Measurements from ENCODE around the gene STS.
A peak's percentile ranks its signal among the peaks of the same experiment; 100 is the strongest.

The STS gene, protein sequence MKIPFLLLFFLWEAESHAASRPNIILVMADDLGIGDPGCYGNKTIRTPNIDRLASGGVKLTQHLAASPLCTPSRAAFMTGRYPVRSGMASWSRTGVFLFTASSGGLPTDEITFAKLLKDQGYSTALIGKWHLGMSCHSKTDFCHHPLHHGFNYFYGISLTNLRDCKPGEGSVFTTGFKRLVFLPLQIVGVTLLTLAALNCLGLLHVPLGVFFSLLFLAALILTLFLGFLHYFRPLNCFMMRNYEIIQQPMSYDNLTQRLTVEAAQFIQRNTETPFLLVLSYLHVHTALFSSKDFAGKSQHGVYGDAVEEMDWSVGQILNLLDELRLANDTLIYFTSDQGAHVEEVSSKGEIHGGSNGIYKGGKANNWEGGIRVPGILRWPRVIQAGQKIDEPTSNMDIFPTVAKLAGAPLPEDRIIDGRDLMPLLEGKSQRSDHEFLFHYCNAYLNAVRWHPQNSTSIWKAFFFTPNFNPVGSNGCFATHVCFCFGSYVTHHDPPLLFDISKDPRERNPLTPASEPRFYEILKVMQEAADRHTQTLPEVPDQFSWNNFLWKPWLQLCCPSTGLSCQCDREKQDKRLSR

GRCh38 chrX:7147413-7147977 is at the start of gene STS:
Gene STS, plus strand, starts transcription at chrX:7147712. Its CDS starts 105,488 bp downstream, at chrX:7253200.
- DNase-seq, result peak; percentile 51

DNA sequence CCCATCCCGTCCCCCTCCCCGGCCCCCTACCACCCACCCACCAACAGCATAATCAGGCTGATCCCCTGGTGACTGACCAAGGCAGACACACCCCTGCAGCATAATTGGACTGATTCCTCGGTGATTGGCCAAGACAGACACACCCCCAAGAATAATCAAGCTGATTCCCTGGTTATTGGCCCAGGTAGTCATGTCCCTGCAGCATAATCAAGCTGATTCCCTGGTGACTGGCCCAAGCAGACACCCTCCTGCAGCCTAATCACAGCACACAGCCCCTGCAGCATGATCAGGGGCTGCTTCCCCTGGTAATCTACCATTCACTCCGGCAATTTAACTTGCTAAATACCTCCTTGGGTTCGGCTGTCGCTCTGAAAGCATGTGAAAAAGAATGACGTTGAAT is 47.5 kb upstream of the STS start:
- DNase-seq, result no peak

- DNase-seq, result no peak
These were observed 45.4 kb upstream of the STS start for GRCh38 chrX:7102119-7102518.

- DNase-seq, result no peak
These were observed 40.9 kb upstream of the STS start for GRCh38 chrX:7106649-7107048.

DNA sequence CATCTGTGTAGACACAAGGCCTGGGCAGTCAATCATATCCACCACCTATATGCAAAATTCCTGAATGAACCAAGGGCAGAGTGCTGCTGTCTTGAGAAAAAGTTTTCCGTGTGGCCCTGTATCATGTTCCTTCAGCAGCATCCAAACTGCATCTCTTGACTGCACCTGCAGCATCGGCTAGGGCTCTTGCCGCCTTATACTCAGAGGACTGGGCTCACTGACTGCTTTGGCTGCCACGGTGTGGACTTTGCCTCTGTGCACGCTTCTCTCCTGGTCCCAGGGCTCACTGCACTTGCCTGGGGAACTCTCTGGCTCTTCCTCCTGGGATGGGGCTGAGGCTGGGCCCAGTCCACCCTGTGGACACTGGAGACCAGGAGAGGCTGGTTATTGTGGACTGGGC is 39.5 kb upstream of the STS start:
- no peak for DNase-seq

DNA sequence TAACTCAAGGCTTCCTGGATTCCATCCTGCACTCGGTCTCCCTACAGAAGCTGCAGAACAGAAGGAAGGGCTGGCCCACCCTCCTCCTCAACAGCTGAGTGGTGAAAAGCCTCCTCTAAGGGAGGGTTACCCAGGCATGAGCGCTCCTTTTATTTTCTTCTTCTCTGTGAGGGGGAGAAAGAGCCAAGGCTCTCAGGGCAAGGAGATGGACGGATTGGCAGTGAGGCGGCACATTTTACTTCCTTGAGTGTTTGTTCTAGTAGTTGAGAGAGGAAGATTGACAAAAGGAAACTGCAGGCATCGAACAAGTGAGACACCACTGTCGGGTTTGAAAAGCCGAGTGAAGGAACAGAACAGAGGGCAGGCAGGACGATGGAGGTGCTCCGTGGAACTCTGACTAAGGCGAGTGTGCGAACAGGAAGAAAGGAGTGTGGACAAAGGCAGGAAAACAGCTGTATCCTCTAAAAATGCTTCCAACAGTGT is 38.4 kb upstream of the STS start:
- no peak for DNase-seq

- no peak for DNase-seq
These were observed 37.4 kb upstream of the STS start for GRCh38 chrX:7109838-7110793.

DNA sequence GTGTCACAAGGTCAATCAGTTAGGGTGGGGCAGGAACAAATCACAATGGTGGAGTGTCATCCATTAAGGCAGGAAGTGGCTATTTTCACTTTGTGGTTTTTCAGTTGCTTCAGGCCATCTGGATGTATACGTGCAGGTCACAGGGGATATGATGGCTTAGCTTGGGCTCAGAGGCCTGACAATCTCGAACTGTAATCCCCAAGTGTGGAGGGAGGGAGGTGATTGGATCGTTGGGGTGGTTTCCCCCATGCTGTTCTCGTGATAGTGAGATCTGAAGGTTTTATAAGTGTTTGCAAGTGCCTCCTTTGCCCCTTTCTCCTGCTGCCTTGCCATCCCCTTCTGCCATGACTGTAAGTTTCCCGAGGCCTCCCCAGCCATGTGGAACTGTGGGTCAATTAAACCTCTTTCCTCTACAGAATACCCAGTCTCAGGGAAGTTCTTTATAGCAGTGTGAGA is 36.7 kb upstream of the STS start:
- DNase-seq, result peak; percentile 24

DNA sequence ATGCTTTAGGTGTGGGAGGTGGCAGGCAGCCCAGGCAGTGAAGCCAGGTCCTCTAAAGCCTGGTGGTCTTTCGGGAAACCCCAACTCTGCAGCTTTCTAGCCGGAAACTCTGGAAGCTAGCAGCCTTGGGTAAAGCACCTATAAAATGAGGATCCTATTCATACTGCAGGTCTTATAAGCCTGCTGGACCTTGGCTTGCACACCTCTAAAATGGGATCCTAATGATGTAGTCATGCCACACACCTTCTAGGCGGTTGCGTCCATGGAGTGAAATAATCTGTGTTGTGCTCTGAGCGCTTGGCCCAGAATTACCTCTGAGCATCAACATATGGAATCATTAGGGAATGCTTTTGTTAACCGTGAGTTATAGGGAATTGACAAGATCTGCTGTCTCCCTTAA is 36.0 kb upstream of the STS start:
- DNase-seq, result no peak

- no peak for DNase-seq
These were observed 35.4 kb upstream of the STS start for GRCh38 chrX:7112071-7112470.

DNA sequence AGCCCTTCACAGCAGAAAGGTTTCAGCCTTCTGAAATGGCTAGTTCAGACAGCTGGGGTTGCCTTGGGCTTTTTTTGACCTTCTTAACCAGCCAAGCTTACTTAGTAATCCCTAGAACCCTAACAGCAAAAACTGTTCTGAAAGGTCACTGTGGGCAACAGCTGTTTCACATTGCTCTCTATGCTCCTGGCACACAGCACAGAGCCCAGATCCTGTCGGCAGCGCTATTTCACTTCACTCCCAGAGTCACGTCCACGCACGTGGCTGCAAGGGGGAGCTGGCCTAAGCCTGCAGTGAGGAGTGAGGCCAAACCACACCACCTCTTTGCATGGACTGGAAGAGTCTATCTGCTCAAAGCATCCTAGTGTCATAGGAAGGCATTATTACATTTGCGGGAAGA is 32.0 kb upstream of the STS start:
- DNase-seq, result no peak

DNA sequence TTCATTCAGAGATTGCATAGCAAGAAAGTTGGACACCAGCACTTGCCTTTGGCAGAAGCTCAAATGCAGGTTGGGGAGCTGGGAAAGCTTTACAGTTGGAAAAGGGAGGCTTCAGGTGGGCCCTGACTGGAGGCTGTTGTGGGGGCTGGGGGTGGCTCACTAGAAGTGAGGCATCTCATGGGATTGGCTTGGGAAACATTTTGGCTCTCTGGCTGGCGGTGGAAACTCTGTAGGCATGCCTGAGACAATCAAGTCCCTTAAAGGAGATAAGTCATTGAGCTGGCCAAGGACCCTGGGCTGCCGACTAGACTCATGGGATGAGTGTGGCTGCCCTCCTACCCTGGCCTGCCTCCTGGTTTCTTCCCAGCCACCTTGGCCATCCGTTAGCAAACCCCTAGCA is 31.4 kb upstream of the STS start:
- DNase-seq, result no peak

DNA sequence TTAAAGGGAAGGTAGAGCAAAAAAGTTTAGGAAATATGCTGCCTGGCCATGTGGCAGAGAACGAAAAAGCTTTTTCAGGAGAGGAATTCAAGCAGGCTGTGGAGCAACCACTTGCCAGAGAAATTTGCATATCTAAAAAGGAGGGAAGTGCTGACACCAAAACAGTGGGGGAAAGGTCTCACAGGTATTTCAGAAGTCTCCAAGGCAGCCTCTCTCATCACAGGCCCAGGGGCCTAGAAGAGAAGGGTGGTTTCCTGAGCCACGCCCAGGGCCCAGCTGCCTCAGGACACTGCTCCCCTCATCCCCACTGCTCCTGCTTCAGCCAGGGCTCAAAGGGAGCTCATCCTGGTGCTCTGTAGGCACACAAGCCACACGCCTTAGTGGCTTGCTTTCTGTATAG is 29.9 kb upstream of the STS start:
- DNase-seq, result no peak

DNA sequence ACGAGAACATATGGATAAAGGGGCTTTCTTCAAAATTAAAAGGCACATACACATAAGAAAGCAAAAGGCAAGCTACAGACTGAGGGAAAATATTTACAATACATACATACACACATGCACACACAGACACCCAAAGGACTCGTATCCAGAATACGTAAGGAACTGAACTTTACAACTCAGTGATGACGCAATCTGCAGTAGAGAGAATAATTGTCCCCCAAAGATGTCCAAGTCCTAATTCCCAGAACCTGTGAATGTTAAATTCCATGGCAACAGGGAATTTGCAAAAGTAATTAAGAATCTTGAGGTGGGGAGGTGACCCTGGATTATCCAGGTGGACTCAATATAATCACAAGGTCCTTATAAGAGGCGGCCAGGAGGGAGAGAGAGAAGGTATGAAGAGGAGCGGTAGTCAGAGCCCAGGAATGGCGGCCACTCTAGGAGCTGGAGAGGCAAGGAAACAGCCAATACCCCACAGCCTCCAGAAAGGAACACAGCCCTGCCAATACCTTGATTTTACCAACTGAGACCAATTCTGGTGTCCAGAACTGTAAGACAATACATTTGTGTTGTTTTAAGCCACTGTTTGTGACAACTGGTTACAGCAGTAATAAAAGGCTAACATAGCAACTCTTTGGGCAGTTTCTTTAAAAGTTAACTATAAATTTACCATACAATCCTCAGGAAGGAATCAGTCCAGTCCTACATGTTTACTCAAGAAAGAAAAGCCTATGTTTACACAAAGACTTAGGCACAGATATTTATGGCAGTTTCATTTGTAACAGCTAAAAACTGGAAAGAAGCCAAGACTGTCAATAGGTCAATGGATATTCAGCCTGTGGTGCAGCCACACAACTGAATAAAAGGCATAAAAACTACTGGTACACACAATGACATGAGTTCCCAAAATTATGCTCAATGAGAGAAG is 27.3 kb upstream of the STS start:
- no peak for DNase-seq

DNA sequence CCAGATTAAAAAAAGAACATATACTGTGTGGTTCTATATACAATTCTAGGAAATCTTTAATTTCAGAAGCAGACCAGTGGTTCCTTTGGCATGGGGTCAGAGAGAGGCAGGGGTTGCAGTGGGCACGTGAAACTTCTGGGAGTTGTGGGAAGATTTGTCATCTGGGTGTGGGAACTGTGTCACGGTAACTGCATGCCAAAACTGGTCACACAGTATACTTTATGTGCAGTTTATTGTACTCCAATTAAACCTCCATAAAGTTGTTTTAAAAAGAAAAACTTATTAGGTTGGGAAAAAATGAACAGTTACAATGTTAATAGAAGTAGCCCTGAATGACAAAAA is 26.7 kb upstream of the STS start:
- no peak for DNase-seq

- DNase-seq, result no peak
These were observed 20.5 kb upstream of the STS start for GRCh38 chrX:7127056-7127455.

DNA sequence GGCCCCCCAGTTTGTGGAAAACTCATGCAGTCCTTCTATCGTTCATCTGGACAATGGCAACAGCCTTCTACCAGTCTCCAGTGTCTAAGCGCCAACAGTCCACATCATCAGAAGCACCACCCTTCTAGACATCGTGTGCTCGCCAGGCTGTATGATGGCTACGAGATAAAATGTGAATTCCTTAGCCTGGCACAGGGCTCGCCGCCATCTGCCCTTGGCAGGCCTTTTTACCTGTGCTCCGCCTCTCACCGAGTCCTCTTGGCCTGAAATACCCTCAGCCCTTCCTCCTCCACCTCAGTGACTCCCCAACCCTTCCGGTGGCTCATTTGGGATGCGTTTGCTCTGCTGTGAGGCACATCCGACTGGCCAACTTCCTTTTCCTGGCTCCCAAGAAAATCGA is 15.9 kb upstream of the STS start:
- DNase-seq, result no peak

DNA sequence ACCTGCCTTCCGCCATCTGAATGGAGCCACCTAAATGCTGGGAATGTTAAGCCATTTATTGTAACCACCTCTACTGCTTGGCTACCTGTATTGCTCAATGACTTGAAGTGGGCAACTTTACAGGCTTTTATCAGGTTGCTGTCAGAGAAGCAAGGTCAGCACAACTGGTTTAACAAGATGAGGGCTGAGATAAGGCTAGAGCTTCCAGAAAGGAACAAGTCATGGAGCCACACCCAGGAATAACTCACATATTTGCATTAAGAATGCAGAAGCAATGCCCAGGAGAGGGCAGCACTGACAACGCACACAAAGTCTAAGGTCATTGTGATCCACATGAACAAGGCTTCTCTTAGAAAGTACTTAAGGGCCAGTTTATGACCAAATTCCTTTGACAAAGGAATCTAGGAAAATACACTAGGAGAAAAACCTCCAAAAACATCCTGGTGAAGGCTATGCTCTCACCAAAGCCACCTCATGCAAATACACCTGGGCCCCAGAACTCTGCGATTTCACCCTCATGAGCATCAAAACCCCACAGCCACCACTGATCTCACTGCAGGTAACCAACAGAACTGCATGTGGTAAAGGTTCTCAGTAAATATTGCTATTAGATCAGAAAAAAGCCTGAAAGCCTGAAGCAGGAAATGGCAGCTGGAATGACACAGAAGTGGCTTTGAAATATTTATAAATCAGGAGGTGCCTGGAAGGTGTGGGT is 15.0 kb upstream of the STS start:
- DNase-seq, result peak; percentile 19

- no peak for DNase-seq
These were observed 14.5 kb upstream of the STS start for GRCh38 chrX:7133050-7133440.

DNA sequence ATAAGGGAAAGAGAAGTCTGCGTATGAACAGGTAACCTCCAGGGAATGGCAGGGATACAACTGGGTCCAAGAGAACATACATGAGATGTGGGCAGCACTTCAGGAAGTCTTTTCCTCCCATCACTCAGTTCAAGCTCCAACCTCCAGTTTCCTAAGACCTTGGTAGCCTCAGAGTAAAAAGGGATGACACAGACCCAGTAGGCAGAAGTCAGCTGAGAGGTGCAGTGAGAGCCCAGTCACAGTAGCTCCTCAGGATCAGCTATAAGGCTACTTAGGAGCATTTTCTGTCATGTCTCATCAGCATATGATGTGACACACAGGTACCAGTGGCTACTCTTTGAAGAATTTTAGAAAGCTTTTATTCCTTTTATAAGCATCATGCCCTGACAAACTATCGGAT is 12.5 kb upstream of the STS start:
- DNase-seq, result no peak
